ENCODE measurements around the gene COA1.

DNA sequence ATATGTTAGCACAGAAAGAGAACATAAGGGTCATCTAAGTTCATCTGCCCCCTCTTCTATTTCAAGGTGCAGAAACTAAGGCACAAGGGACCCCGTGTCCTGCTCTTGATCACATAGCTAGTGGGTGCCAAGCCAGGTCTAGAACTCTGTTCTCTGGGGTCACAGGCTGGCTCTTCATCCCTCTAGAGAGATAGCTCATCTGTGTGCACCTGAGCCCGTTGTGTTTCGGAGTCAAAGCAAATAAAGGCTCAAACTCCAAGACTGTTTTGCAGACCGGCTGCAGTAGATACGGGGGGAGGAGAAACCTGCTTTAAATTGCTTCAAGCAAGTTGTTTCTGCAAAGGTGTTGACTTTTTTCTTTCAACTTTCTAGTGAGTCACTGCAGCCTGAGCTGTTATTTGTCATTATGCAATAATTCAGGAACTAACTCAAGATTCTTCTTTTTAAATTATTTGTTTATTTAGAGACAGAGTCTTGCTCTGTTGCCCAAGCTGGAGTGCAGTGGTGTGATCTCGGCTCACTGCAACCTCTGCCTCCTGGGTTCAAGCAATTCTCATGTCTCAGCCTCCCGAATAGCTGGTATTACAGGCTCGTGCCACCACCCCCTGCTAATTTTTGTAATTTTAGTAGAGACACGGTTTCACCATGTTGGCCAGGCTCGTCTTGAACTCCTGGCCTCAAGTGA lies 35.6 kb upstream of the COA1 start:
- TF ChIP-seq GATA3 (IDR thresholded peaks at IDR 0.05; ENCODE audit: low read depth, low read length) (no peak), GATA2 (IDR thresholded peaks at IDR 0.05; ENCODE audit: low read depth, low read length) (no peak)
